AML-193 (cell line): ENCODE data around the gene SLCO2B1.
A peak's percentile ranks its signal among the peaks of the same experiment; 100 is the strongest.

Experiments used
- DNase-seq, 2 experiments: peaks; one replicate each; lab custom pipeline; 2025; lab: John Stamatoyannopoulos, UW

SLCO2B1 gene

DNA sequence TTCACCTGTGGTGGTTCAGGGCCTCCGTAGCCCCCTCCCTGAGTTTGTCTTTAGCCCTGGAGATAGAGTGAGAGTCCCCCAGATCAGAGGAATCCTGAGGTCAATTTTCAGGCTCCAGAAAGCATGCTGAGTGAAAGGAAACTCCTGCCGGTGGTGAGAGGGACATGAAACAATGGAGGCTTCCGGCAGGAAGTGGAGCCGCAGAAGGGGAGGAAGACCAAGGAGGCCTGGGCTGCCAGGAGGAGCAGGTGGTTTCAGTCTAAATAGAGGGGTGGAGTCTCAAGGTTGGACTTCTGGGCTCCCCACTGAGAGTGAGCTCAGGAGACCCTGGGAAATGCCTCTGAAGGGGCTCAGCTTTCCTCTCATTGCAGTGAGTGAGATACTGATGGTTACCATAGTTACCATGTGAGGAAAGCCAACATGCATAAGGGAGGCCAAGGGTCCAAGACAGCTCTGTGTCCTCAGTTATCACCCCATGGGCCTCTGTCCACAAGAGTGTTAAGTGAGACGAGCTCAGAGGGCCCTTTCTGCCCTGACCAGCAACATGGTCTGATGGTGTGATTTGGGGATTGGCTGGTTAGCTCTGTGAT is 10.7 kb downstream of the SLCO2B1 start:
- no peak for DNase-seq

DNA sequence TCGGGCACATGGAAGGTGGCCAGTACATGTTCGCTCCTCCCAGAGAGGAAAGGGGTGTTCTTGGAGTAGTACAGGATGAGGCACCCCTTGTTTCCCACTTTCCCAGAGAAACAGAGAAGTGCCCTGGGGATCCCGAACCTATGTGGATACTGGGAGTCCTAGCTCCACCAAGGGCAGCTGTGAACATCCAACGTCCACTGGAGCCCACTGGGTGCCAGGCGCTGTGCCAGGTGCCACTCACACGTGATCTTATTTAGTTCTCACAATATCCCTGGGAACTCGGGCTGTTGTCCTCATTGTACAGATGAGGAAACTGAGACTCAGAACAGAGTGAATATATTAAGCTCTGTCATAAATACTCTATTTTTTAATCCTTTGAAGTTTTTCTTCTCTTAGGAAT is 12.0 kb downstream of the SLCO2B1 start:
- no peak for DNase-seq

DNA sequence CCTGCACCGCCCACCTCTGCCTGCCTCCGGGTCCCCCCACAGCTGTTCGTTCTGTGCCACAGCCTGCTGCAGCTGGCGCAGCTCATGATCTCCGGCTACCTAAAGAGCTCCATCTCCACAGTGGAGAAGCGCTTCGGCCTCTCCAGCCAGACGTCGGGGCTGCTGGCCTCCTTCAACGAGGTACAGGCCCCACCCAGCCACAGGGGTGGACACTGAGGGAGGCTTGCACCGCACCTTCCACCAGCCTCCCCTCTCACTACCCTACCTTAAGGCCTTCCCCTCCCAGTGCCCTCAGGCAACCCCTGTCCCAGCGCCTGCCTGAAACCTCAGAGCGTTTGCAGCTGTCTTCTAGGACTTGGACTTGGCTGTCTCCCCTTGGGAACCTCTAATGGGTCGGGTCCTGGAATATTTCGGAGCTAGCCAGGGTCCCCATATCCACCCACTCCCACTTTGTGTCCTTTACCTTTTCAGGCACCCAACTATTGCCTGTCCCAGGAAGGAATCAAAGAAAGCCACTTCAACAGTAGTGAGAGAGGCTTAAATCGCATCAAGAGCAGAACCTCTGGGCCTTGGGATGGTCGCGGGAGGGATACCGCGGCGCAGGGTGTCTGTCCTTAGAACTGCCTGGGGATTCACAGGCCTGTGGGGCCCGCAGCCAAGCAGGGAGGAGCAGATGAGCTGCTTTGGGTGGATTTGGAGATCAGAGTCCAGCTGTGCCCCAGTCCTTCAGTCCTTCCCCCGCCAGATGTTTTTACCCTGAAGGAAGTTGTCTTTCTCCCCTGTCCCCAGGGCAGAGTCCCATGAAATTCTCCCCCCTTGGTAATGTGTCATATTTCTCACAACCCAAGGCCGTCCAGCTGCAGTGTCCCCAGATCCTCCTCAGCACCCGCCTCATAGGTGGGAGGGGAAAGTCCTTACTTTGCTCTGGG is 13.3 kb downstream of the SLCO2B1 start:
- DNase-seq = no peak

DNA sequence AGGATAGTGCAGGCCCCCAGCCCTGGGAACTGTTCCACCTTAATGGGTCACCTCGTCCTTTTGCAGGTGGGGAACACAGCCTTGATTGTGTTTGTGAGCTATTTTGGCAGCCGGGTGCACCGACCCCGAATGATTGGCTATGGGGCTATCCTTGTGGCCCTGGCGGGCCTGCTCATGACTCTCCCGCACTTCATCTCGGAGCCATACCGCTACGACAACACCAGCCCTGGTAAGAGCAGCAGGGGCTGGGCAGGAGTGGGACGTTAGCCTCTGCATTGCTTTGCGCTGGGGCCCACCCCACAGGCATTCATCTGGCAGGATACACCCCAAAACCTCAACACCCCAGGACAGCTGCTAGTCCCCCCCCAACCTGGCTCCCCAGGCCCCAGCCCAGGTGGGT is 14.8 kb downstream of the SLCO2B1 start:
- no peak for DNase-seq

DNA sequence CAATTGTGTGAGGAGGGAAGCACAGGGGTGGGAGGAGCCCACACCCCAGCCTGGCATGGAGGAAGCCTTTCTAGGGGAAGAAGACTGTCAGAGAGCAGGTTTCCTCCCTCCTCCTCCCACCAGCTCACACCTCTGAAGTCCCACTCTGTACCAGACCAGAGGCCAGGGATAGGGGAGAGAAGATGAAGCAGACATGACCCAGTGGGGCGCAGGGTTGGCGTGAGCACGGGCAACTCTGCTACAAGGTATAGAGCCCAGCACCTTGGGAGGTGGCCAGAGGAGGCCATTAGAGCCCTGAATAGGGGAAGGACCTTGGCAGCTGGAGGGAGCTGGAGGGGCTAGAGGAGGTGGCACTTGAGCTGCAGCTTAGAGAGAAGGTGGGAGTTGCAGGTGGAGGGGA is 15.9 kb downstream of the SLCO2B1 start:
- no peak for DNase-seq

DNA sequence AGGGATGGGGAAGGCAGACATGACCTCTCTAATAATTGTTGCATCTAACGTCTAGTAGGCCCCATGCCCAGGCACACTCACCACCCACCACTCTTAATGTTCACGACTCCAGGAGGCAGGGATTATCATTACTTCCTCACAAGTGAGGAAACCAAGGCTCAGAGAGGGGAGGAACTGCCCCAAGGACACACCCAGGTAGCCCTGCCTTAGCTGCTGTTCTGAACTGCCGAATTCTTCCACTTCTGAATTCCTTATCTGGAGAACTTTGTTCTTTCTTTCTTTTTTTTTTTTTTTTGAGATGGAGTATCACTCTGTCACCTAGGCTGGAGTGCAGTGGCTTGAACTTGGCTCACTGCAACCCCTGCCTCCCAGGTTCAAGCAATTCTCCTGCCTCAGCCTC is 16.7 kb downstream of the SLCO2B1 start:
- no peak for DNase-seq

DNA sequence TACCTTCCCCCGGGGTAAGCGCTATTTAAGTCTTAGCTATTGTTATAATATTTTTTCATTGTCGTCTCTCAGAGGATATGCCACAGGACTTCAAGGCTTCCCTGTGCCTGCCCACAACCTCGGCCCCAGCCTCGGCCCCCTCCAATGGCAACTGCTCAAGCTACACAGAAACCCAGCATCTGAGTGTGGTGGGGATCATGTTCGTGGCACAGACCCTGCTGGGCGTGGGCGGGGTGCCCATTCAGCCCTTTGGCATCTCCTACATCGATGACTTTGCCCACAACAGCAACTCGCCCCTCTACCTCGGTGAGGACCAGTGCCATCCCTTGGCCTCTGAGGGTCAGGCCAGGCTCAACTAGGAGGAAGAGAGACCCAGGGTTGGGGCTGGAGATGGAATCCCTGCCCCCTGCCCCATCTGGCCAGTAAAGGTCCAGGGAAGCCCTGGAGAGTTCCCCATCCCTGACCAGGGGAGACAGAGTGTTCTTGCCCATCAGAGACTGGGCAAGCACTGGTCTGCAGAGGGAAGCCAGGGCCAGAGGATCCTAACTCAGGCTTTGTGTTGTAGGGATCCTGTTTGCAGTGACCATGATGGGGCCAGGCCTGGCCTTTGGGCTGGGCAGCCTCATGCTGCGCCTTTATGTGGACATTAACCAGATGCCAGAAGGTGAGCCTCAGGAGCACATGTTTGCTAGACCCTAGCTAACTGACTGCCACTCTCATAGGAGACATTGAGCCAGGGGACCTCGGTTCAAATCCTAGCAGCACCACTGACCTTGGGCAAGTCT is 18.4 kb downstream of the SLCO2B1 start:
- DNase-seq = no peak

DNA sequence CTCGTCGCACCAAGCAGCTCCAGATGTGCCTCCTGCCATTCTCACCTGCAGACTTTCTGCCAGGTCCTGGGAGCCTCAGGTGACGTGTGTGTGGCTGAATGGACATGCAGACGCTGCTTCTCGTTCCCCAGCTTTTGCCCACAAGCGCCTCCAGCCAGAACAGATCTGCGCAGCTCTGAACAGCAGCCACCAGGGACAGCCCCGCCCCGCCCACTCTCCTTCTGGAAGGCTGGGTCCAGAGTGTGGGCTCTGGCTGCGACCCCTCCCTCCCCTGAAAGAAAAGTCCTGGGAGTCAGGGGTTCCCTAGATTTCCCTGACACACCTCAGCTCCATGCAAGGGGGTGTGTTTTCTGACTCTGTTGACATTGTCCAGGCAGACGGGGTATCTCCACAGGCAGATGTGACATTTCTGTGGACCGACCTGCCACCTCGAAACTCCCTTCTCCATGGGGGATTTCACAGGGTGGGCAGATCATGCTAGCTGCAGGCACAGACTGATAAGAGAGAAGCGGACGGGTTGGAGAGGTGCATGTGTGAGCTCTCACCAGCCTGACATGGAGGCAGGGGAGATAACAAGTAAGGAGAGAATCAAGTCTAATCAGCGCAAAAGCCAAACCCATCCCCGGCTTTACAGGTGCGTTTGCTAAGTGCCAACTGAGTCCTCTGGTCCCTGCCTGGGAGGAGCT is 19.8 kb downstream of the SLCO2B1 start:
- DNase-seq = no peak

DNA sequence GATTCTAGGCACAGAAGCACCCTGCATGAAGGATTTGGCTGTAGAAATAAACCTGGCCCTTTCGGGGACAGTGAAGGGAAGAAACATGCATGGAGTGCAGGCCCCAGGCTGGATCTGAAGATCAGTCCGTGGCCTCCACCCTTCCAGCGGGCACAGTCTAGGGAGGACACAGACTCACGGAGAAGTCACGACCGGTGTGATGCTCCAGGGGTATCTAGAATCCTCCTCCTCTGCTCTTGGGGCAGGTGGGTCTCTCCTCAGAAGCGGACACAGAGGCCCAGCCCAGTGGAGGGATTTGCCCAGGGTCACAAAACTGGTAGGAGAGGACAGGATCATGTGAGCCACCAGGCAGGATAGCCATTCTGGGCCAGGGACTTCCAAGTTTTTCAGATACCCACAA is 22.4 kb downstream of the SLCO2B1 start:
- DNase-seq = no peak

DNA sequence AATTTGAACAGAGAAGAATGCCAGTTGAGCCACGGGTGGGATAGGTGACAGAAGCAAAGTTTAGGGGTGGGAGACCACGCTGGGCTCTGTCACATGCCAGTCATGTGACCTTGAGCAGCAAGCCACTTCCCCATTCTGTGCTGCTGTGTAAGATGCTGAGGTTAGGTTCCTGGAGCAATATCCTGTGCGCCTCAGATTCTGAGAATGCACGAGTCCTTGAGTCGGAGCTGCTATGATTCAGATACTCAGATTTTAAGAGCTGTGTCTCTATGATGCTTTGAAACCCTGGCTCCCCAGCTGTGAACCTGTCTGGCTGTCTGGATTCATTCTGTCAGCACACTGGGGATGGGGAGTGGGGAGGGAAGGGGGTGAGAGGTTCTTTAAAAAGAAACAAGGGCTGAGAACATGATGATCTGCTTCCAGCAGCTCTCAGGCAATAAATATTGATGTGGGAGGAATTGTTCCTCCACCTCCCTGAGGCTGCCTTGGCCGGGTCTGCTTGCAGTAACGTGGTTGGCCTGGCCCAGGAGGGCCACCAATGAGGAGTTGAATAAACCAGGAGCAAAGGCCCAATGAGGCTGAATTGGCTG is 24.0 kb downstream of the SLCO2B1 start:
- DNase-seq = peak; percentile 36 to 54

DNA sequence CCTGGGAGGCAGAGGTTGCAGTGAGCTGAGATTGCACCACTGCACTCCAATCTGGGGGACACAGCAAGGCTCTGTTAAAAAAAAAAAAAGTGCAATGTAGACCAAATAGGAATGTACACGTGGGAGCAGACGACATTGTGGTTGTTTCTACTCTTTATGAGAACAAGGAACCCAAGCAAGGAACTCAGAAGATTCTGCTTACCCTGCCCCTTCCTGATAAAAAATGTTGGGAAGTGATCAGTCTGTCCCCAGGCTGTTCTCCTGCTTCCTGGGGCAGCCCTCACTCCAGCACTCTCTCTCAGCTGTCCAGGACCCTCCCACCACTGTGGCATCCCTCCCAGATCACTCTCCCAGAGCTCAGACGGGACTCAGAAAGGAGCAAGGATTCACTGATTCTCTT is 31.8 kb downstream of the SLCO2B1 start:
- DNase-seq = no peak

DNA sequence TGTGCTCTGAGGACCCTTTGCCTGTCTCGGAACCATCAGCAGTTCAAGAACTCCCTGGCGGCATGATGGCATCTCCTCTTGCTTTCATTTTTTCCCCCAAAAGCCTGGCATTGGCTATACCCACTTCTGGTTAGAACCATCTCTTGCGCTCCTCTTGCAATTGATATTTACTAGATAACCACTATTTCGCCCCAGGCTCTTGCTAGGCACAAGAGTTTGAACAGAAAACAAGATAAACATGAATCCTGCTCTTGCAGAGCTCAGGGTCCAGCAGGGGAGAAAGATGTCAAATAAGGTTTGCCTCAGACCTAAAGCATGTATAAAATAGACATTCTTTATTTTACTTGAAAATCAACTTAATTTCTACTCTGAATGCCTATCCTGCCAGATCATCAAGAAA is 33.1 kb downstream of the SLCO2B1 start:
- no peak for DNase-seq

DNA sequence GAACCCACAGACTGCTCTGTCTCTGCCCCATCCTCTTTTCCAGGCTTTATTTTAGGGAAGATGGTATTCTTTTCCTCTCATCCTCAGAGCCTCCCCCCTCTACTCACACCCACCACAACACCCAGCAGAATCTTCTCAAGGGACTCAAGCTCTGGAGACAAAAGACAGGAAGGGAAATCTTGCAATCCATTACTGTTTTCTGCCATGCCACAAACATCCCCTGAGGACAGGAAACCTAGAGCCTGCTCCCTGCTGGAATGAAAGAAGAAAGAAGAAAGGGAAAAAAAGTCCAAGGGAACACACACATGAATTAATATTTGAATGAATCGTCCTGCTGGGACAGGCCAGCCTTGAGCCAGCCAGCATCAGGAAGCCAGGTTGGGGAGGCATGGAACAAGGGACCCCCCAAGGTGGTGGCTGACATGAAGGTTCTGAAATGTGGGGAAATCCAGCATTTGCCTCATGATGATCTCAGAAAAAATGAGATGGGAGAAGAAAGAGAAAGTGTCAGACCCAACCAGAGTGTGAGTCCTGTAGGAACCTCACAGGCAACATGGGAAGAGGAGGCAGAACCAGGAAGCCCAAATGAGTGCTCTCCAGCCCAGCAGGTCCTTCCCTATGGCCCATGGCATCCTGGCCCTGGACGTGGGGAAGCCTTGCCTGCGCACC is 34.0 kb downstream of the SLCO2B1 start:
- no peak for DNase-seq

DNA sequence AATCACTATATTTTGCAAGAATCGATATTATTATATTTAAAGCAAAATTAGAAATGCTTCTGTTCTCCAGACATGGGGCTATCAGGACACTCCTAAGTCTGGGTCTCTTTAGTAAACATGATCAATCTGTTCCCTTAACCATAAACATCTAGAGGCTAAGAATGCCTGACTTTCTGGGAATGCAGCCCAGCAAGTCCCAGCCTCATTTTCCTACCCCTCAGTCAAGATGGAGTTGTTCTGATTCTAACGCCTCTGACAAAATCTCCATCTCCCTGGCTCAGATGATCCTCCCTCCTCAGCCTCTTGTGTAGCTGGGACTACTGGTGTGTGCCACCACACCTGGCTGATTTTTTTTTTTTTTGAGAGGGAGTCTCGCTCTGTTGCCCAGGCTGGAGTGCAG is 35.0 kb downstream of the SLCO2B1 start:
- DNase-seq = no peak

DNA sequence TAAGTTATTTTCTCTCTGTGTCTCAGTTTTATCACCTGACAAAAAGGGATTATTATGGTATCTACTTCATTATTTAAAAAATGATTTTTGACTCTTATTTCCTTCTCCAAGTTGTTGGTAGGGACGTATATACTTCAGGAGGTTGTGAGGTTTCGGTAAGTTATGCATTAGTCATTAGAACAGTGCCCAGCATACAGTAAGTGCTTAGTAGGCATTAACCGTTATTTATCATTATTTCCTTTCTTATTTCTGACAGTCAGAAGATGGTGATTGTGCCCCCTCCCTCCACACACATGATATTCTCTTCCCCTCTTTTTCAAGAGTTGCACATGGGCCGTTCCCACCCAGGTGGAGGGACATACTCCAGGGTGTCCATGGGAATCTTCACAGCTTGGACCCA is 36.1 kb downstream of the SLCO2B1 start:
- no peak for DNase-seq

DNA sequence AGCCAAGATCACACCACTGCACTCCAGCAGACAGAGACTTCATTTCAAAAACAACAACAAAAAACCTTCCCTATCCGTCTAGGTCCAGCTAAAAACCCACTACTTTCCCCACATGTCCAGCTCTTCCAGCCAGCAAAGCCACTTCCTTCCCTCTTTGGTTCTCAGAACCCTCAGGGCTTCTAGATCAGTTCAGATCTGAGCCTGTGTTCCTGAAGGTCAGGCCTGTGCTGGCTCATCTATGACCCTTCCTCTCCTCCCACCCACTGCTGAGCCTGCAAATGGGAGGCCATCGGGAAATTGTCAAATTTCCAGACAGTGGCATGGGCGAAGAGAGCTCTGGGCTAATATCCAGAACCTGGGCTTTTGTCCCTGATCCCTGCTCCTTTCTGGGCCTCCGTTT is 37.8 kb downstream of the SLCO2B1 start:
- DNase-seq = no peak

DNA sequence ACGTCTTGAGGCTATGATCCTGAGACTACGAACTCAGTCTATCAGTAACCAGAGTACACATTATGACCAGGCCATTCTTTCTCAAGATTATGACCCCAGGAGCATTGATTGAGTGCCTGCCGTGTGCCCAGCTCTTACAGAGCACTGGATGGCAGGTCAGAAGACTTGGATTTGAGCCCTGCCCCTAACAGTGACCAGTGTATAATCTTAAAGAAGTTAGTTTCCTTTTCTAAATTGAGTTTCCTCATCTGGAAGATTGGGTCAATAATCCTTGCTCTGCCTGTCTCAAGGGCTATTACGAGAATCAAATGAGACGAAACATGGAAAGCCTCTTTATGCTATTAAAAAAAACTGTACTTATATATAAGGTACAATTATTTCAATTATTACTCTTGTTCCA is 38.2 kb downstream of the SLCO2B1 start:
- no peak for DNase-seq

DNA sequence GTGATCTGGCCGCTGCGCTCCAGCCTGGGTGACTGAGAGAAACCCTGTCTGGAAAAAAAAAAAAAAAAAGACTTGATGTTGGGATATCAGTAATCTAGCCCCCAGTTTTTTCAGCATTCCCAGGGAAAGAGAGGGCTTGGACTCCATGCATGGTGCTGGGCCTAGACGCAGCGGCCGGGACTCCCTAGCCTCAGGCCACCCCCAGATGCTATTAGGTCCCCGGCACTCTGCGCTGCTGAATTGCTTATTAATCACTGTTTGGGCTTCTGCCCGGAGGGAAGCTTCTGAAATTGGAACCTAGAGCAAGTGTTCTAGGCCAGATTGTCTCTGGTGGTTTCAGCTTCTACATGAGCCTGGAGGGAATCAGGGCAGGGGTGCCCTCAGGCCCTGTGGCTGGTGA is 39.0 kb downstream of the SLCO2B1 start:
- no peak for DNase-seq

DNA sequence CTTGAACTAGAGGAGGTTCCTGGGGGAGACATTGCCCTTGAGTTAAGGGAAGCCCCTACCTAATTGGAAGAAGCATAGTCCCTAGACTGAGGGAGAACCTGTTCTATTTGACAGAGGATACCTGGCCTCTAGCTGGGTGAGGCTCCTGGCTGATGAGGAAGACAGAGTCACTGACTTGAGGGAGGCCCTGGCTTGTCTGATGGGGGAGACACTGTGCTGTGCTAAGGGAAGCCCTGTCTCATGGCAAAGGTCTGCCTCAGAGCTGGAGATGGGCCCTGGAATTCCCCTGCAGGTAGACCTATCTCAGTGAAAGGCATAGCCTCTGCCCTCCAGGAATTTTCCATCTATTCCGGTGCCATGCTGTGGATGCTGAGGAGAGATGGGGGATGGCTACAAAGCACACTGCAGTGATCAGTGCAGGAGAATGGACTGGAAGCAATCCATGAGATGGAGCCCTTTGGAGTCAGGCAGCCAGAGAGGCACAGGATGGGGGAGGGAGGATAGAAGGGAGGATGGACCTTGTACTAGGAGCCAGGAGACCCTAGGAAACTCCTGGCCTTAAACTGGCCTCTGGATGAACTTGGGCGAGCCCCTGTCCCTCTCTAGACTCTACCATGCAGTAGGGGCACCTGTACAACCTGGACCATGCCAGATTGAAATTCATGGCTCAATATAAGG is 39.9 kb downstream of the SLCO2B1 start:
- no peak for DNase-seq

DNA sequence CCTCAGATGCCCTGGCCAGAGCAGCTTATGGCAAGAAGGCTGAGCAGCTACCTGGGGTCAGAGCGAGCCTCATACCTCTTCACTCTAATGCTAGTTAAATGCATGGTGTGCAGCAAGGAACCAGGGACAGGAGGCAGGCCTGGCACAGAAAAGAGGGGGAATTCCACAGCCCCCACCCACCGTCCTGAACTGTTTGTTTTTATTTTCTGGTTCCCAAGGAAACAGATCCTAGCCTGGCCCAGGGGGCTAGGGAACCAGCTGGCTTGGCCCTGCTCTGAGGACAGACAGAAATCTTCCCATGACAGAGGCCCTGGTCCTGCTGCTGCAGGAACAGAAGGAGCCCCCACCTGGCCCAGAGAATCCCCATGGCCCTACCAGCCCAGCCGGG is 40.4 kb downstream of the SLCO2B1 start:
- DNase-seq = no peak

DNA sequence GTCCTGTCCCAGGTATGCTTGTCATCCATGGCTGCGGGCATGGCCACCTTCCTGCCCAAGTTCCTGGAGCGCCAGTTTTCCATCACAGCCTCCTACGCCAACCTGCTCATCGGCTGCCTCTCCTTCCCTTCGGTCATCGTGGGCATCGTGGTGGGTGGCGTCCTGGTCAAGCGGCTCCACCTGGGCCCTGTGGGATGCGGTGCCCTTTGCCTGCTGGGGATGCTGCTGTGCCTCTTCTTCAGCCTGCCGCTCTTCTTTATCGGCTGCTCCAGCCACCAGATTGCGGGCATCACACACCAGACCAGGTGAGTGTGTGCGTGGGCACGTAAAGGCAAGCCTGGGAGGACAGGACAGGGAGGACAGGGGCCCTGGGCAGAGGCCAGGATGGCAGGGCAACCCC is 42.4 kb downstream of the SLCO2B1 start:
- no peak for DNase-seq
